ENCODE measurements around the gene CYP4F3.
"Not testable (repeated sequence)": the region's sequence is repeated elsewhere in the genome, so short reads cannot be mapped to it uniquely, and the experiment has no call there.

CYP4F3 gene, protein sequence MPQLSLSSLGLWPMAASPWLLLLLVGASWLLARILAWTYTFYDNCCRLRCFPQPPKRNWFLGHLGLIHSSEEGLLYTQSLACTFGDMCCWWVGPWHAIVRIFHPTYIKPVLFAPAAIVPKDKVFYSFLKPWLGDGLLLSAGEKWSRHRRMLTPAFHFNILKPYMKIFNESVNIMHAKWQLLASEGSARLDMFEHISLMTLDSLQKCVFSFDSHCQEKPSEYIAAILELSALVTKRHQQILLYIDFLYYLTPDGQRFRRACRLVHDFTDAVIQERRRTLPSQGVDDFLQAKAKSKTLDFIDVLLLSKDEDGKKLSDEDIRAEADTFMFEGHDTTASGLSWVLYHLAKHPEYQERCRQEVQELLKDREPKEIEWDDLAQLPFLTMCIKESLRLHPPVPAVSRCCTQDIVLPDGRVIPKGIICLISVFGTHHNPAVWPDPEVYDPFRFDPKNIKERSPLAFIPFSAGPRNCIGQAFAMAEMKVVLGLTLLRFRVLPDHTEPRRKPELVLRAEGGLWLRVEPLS

DNA sequence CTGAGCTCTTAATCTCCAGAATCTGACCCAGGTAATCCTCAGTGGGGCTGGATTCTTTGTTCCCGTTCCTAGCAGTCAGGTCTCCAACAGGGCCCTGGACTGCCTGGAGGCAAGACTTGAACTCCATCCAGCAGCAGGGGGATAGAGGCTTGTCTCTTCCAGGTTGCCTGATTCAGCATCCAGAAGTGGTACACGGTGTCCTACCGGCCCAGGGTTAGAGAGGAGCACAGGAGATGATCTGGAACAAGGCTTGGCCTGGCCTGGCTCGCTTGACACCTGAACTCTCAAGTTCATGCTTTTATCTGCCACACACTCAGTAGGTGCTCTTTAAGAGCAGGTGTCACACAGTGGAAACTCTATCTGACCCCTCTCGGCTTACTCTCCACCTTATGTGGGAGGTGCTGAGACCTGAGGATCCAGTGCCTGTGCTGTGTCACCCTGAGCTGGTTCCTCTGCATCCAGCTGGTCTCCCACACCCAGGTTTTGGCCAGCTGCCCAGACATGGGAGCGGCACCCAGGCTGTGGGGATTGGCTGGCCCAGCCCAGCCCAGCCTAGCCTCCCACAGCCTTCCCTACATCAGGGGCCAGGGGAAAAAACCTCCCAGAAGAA, at the start of gene CYP4F3:
TSS of gene CYP4F3 (plus strand) at position 604 of the 610 bp plus-strand sequence. CDS start 519 bp downstream, outside the sequence.
- DNase-seq (ENCODE audit: low spot score): no peak

DNA sequence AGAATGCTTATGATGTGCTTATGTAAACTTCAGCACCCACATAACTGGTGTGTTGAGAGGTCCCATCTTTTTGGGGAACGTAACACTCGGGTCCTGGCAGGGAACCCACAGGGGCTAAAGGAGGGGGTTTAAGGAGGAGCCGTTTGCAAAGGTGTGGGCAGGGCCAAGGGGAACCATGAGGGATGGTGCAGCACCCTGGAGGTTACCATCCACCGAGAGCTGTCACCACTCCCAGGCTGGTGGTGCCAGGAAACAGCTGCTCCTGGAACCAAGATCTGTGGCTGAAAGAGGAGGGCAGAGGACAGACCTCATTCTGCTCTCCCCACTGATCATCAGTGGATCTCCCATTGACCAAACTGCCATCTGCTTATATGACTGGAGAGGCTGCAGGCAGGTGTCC, 48.9 kb upstream of the CYP4F3 start:
- no peak for DNase-seq (ENCODE audit: low spot score)

DNA sequence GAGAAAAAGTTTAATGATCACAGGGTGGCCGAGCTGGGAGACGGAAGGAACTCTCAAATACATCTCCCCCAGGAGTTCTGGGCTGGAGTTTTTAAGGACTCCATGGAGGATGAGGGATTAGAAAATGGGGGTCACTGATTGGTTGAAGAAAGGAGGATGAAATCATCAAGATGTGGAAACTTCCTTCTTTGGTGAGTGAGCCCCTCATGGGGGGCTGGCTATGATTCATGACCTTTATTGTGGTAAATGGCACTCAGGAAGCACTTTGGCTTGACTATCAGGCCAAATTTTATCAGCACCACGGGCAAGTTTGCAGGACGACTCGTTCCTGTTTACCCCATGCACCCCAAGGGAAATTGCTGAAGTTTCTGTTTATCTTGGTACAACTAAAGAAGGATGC, 48.2 kb upstream of the CYP4F3 start:
- not testable (repeated sequence) for DNase-seq (ENCODE audit: low spot score)

DNA sequence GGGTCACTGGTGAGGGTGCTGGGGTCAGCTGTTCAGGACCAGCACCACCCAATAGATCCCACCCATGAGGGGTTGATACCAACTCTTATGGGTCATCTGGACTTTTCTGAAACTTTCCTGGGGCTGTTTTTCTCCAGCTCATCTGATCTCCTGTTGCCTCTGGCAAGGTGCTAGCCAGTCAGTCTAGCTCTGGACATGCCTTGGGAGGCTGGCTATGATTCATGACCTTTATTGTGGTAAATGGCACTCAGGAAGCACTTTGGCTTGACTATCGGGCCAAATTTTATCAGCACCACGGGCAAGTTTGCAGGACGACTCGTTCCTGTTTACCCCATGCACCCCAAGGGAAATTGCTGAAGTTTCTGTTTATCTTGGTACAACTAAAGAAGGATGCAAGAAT, 46.9 kb upstream of the CYP4F3 start:
- DNase-seq (ENCODE audit: low spot score): not testable (repeated sequence)

DNA sequence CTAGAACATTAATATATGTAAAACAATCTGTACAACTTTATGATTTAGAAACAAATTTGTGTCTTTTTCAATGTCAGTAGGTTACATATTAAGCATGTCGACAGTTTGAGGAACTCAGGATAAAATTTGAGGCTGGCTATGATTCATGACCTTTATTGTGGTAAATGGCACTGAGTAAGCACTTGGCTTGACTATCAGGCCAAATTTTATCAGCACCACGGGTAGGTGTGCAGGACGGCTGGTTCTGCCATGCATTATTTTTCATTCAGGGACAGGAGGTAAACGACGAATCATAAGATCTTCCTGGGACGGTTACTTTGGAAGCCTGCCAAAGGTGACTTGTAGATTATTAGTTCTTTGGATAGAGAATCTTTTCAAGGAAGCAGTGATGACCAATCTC, 45.6 kb upstream of the CYP4F3 start:
- no peak for DNase-seq (ENCODE audit: low spot score)

DNA sequence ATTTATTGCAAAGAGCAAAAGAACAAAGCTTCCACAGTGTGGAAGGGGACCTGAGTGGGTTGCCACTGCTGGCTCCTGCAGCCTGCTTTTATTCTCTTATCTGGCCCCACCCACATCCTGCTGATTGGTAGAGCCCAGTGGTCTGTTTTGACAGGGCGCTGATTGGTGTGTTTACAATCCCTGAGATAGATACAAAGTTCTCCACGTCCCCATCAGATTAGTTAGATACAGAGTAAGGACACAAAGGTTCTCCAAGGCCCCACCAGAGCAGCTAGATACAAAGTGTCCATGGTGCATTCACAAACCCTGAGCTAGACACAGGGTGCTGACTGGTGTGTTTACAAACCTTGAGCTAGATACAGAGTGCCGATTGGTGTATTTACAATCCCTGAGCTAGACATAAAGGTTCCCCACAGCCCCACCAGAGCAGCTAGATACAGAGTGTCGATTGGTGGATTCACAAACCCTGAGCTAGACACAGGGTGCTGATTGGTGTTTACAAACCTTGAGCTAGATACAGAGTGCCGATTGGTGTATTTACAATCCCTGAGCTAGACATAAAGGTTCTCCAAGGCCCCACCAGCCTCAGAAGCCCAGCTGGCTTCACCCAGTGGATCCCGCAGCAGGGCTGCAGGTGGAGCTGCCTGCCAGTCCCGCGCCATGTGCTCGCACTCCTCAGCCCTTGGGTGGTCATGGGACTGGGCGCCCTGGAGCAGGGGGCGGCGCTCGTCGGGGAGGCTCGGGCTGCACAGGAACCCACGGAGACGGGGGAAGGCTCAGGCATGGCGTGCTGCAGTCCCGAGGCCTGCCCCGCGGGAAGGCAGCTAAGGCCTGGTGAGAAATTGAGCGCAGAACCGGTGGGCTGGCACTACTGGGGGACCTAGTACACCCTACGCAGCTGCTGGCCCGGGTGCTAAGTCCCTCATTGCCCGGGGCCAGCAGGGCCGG, 32.4 kb upstream of the CYP4F3 start:
- DNase-seq (ENCODE audit: low spot score): not testable (repeated sequence)

DNA sequence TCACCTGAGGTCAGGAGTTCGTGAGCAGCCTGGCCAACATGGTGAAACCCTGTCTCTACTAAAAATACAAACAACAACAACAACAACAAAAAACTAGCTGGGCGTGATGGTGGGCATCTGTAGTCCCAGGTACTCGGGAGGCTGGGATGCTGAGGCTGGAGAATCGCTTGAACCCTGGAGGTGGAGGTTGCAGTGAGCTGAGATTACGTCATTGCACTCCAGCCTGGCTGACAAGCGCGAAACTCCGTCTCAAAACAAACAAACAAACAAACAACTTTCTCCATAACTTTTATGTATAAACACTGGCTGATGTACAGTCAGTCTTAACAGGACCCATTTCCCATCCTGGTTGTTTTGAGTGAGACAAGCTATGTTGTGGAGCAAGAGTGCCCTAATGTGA, 31.4 kb upstream of the CYP4F3 start:
- DNase-seq (ENCODE audit: low spot score): no peak

DNA sequence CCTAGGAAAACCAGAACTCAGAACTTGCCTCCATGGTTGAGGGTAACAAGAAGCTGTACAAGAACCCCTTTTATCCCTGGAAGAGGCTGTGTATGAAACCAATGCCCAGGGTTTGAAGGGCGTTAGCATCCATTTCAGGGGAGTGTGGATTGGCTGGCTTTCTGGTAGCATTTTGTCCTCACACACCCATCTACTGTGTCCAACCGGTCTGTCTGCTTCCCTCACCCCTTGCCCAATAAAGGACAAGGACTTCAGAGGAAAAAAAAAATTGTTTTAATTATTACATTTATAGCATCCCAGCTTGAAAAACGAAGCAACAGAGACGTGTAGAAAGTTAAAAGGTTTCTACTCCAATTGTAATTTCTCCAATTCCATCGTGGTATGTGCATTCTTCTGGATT, 28.4 kb upstream of the CYP4F3 start:
- DNase-seq (ENCODE audit: low spot score): no peak

DNA sequence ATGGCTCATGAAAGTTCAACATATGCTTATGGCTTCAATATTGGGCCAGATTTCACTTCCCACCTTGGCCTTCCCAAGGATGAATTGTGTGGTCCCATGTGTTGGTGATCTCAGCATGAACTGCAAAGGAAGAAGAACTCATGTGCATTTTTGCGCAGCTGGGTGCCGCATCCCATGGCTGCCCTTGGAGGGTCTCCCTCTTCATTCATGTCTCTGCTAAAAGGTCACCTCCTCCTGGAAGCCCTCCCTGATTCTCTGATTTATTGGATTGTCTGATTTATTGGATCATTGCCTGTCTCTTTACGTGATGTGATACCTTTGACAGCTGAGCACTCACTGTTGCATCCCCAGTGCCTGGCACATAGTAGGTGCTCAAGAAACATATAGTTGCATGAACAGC, 27.4 kb upstream of the CYP4F3 start:
- DNase-seq (ENCODE audit: low spot score): no peak

DNA sequence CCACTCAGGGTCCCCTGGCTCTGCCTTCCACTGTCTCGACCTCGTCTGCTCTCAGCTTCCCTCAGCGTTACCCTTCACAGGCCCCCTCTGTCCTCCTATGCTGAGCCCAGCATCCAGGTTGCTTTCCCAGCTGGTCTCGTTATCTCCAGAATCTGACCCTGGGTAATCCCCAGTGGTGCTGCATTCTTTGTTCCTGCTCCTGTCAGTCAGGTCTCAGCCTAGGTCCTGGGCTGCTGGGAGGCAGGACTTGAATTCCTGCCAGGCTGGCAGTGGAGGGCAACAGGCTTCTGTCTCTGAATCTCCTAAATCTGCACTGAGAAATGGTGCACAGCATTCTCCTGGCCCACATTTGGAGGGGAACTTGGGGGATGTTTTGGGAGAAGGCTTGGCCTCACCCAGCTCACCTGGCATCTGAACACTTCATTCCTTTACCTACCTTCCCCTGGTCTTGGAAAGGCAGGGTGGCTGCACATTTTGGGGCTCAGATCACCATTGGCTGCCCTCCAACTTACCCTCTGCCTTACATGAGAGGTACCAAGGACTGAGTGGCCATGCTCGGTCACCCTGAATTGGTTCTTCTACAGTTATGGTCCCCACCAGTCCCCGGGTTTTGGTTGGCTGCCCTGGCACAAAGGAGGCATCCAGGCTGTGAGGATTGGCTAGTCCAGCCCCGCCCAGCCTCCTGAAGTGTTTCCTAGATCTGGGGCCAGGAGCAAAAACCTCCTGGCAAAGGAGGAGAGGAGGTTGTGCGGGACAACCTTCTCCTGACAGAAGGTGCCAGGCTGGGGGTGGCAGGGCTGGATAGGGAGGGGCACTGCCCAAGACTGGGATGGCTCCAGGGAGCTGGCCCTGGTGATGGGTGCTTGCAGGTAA, 26.0 kb upstream of the CYP4F3 start, which contains the start of gene CYP4F8:
TSS of gene CYP4F8 (plus strand) at position 712 of the 873 bp plus-strand sequence. CDS start 399 bp downstream, outside the sequence.
- no peak for DNase-seq (ENCODE audit: low spot score)

DNA sequence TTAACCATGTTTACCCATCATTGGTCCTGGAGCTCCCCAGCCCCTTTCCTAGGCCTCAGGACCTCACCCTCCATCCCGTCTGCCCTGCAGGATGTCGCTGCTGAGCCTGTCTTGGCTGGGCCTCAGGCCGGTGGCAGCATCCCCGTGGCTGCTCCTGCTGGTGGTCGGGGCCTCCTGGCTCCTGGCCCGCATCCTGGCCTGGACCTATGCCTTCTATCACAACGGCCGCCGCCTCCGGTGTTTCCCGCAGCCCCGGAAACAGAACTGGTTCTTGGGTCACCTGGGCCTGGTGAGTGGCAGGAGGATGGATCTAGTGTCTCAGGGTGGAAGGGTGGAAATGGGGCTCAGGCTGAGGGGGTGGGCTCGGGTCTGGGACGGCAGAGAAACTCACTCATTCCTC, 25.2 kb upstream of the CYP4F3 start:
- DNase-seq (ENCODE audit: low spot score): no peak

DNA sequence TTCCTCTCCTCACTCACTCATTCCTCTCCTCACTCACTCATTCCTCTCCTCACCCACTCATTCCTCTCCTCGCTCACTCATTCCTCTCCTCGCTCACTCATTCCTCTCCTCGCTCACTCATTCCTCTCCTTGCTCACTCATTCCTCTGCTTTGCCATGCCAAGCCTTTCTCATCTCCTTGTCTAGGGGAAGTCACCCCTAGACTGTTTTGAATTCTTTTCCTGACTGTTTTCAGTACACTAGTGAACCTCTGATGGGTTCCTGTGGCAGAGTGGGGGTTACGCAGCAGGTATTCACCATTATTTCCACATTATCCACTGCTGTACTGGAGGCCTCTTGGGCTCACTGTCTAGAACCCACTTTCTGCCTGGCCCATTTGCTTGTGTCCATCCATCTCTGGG, 24.5 kb upstream of the CYP4F3 start:
- no peak for DNase-seq (ENCODE audit: low spot score)

DNA sequence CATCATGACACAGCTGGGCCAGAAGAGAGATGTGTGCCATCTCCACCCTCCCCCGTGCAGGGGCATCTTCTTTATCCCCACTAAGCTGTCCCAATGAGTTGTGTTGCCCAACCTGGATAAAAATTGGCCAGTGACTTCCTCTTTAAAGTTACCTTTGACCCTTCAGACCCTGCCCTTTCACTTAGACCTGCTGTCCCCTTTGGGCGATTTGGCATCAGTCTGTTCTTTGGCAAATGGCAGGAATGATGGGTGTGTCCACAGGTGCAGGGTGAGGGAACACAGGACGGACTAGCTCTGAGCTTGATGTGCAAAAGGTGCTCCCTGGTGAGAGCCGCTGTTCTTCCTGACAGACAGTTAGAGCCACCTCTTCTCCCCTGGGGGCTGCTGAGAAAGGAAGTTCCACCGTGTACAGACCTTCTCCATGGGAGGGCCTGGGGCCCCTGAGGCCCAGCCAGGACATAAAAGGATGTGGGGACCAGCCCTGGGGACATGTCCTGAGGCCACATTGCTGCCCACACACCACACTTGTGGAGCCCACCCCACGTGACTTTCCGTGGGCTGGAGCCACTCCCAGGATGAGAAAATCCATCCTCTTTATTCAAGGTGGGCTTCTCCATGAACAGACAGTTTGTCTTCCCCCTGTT, 23.9 kb upstream of the CYP4F3 start:
- DNase-seq (ENCODE audit: low spot score): no peak

DNA sequence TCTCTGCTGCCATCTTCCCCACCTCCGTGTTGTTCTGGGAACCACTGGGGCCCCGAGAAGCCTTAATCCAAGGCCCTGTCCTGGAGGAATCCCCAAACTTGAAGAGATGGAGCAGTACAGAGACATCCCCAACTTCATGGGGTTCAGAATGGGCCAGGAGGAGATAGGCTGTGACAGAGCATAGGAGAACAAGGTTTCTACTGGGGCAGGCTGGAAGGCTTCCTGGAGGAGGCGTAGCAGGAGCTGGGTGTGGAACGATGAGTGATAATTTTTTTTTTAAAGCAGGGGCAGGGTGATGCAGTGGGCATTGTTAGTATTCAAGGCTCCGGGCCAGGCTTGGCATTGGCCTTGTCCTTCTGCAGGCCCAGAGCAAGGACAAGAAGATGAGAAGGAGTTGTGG, 22.4 kb upstream of the CYP4F3 start:
- DNase-seq (ENCODE audit: low spot score): no peak

DNA sequence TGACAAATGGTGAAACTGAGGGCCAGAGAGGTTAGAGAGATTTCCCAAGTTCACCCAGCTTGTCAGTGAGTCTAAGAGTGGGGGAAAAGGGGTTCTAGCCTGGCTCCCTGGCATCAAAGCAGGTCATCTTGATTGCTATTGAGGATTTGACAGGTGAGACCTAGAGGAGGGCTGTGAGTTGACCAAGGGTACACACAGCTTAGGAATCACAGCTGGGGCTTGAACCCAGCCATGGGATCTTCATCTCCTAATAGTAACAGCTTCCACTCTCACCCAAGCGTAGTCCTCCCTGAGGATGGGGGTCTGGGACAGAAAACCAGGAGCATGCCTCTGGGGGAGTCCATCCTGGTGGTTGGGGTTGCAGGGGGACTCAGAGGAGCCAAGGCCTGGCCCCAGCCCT, 18.9 kb upstream of the CYP4F3 start:
- DNase-seq (ENCODE audit: low spot score): no peak

DNA sequence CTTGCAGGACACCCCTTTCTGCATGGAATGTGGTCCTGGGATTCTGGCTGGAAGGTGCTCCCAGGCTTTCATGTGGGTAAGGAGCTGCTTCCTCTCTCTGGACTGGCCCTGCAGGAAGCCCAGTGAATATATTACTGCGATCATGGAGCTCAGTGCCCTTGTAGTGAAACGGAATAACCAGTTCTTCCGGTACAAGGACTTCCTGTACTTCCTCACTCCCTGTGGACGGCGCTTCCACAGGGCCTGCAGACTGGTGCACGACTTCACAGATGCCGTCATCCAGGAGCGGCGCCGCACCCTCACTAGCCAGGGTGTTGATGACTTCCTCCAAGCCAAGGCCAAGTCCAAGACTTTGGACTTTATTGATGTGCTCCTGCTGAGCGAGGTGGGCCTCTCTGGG, 17.7 kb upstream of the CYP4F3 start:
- no peak for DNase-seq (ENCODE audit: low spot score)

DNA sequence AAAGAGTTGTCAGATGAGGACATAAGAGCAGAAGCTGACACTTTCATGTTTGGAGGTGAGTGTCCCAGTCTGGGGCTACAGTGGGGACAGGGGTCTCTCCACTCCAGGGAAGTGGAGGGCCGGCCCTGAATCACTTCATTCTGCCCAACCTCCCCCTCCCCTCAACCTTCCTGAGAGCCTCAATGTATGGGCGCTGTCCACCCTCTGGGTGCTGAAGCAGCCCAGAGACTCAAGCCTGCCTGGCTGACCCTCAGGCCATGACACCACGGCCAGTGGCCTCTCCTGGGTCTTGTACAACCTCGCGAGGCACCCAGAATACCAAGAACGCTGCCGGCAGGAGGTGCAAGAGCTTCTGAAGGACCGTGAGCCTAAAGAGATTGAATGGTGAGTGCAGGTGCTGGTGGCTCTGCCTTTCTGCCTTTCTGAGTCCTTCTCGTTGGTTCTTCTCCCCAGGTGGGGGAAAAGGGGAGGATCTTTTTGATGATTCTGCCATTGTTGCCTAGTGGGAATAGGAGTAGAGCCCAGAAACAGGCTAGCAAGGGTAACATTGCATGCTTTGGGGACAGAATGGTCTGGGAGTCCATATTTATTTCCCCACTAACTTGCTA, 16.9 kb upstream of the CYP4F3 start:
- DNase-seq (ENCODE audit: low spot score): no peak

DNA sequence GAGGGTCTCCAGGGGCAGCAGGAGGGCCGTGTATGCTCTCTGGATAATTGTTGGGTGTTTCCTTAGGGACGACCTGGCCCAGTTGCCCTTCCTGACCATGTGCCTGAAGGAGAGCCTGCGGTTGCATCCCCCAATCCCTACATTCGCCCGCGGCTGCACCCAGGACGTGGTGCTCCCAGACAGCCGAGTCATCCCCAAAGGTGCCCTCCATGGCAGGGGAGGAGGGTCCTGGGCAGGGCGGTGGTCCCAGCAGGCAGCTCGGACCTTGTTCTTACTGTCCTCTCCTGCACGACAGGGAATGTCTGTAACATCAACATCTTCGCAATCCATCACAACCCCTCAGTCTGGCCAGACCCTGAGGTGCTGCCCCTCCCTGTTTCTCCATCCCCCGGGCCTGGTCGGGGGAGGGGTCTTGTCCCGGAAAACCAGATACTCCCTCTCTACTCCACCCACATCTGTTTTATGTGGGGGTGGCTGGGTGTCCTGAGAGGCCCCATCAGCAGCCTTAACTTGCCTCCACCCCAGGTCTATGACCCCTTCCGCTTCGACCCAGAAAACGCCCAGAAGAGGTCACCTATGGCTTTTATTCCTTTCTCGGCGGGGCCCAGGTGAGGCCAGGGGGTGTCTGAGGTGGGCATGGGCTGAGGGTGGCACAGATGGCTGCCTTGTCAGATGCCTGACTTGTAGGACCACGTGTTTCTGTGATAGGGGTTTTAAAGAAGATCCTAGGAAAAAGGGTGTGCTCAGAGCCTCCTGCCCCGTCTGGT, 12.3 kb upstream of the CYP4F3 start:
- no peak for DNase-seq (ENCODE audit: low spot score)

Measured in globus pallidus (tissue), 1 donor.